Medulla oblongata (tissue), 1 donor: Measurements from ENCODE around the gene IGHMBP2.

Experiments
- DNase-seq: peaks from one replicate; pipeline ENCODE4 v3.0.0-alpha.2; 2015; ENCODE audit errors: extremely low spot score

The IGHMBP2 gene

GRCh38 chr11:68939583-68940555 is 36.2 kb downstream of the IGHMBP2 start:
- no peak for DNase-seq

GRCh38 chr11:68940651-68941323 is 37.1 kb downstream of the IGHMBP2 start:
- no peak for DNase-seq

- no peak for DNase-seq
Observed at GRCh38 chr11:68941324-68942094, 37.8 kb downstream of the IGHMBP2 start.

- DNase-seq = no peak
Observed at GRCh38 chr11:68942095-68942620, 38.5 kb downstream of the IGHMBP2 start.

- DNase-seq = peak; percentile 34
Observed at GRCh38 chr11:68942751-68943271, 39.1 kb downstream of the IGHMBP2 start.

GRCh38 chr11:68946416-68947090 is 42.9 kb downstream of the IGHMBP2 start:
- no peak for DNase-seq

GRCh38 chr11:68947151-68947550 is 43.5 kb downstream of the IGHMBP2 start:
- no peak for DNase-seq

- no peak for DNase-seq
Observed at GRCh38 chr11:68948496-68948895, 44.8 kb downstream of the IGHMBP2 start.

GRCh38 chr11:68948935-68949334 is 45.2 kb downstream of the IGHMBP2 start:
- DNase-seq = no peak

GRCh38 chr11:68950270-68950669 is 46.6 kb downstream of the IGHMBP2 start:
- no peak for DNase-seq

- no peak for DNase-seq
Observed at GRCh38 chr11:68950762-68951161, 47.1 kb downstream of the IGHMBP2 start.

- no peak for DNase-seq
Observed at GRCh38 chr11:68954836-68955606, 51.3 kb downstream of the IGHMBP2 start.

GRCh38 chr11:68955607-68955958 is 51.9 kb downstream of the IGHMBP2 start:
- DNase-seq = no peak

- DNase-seq = no peak
Observed at GRCh38 chr11:68956142-68956541, 52.5 kb downstream of the IGHMBP2 start.

- no peak for DNase-seq
Observed at GRCh38 chr11:68956547-68957254, 53.0 kb downstream of the IGHMBP2 start.

- DNase-seq = no peak
Observed at GRCh38 chr11:68958211-68958610, 54.5 kb downstream of the IGHMBP2 start.

- no peak for DNase-seq
Observed at GRCh38 chr11:68959465-68960293, 56.0 kb downstream of the IGHMBP2 start.

GRCh38 chr11:68960294-68961071 is 56.8 kb downstream of the IGHMBP2 start:
- DNase-seq = no peak
